NT2/D1 (cell line): Measurements from ENCODE around the gene GCN1.

ENCODE experiments used
- SUZ12 ChIP-seq: IDR thresholded peaks from 2 replicates; pipeline ENCODE4 v1.6.1; 2011; ENCODE audit not compliant: insufficient read length, insufficient read depth; ENCODE audit errors: extremely low read depth
- YY1 ChIP-seq: IDR thresholded peaks from 2 replicates; pipeline ENCODE4 v1.6.1; 2011; ENCODE audit not compliant: insufficient read length, insufficient read depth

DNA sequence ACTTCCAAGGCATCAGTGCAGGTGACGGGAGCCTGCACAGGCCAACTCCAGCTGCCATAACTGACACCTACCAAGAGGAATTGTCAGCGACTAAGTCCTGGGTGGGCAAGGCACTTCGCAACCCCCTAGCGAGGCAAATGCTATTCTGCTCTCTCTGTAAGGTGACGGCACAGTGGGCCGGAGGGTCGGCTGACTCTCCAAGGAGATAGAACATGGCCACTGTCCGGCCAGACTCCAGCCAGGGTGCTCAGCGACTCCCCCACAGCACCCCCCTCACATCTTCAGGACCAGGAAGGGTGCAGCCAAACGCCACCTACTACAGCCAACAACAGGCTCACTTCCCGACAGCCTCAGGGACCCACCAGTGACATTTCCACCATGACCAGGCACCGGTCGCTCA, 91.1 kb downstream of the GCN1 start:
- TF ChIP-seq SUZ12 (no peak), YY1 (no peak)
